GOT3 (cell line): ENCODE results near the gene RPRML.
"Not testable (repeated sequence)": the region's sequence is repeated elsewhere in the genome, so short reads cannot be mapped to it uniquely, and the experiment has no call there.

ENCODE experiments used
- DNase-seq: peaks from one replicate; lab custom pipeline; 2025; ENCODE audit warnings: mixed read lengths; lab: John Stamatoyannopoulos, UW

Gene RPRML

GRCh38 chr17:46979147-46979863, at the start of gene RPRML:
Gene RPRML (minus strand): TSS chr17:46979253. CDS start chr17:46979007, 246 bp downstream.
- DNase-seq: no peak

GRCh38 chr17:47016966-47017365, 37.9 kb upstream of the RPRML start:
- DNase-seq: not testable (repeated sequence)

- no peak for DNase-seq
Measured at GRCh38 chr17:47013341-47013740, 34.3 kb upstream of the RPRML start.

GRCh38 chr17:47012457-47012856, 33.4 kb upstream of the RPRML start:
- DNase-seq: no peak

GRCh38 chr17:47009759-47010594, 30.9 kb upstream of the RPRML start:
- DNase-seq: no peak

- no peak for DNase-seq
Measured at GRCh38 chr17:47004906-47005305, 25.9 kb upstream of the RPRML start.

- not testable (repeated sequence) for DNase-seq
Measured at GRCh38 chr17:47003864-47004263, 24.8 kb upstream of the RPRML start.

GRCh38 chr17:46995841-46996571, 17.0 kb upstream of the RPRML start:
- DNase-seq: no peak

- no peak for DNase-seq
Measured at GRCh38 chr17:46994993-46995392, 15.9 kb upstream of the RPRML start.

- no peak for DNase-seq
Measured at GRCh38 chr17:46991617-46992016, 12.6 kb upstream of the RPRML start.

GRCh38 chr17:46989637-46990431, 10.8 kb upstream of the RPRML start:
- no peak for DNase-seq

GRCh38 chr17:46987927-46988326, 8.9 kb upstream of the RPRML start:
- DNase-seq: not testable (repeated sequence)

GRCh38 chr17:46986366-46986765, 7.3 kb upstream of the RPRML start:
- no peak for DNase-seq

GRCh38 chr17:46984892-46985291, 5.8 kb upstream of the RPRML start:
- DNase-seq: no peak

GRCh38 chr17:46984341-46984740, 5.3 kb upstream of the RPRML start:
- no peak for DNase-seq

GRCh38 chr17:46983782-46984181, 4.7 kb upstream of the RPRML start:
- no peak for DNase-seq

GRCh38 chr17:46982577-46982976, 3.5 kb upstream of the RPRML start:
- DNase-seq: no peak

- DNase-seq: no peak
Measured at GRCh38 chr17:46978489-46979146, 435 bp downstream of the RPRML start.

- DNase-seq: no peak
Measured at GRCh38 chr17:46977750-46978488, 1.1 kb downstream of the RPRML start.

GRCh38 chr17:46977348-46977747, 1.7 kb downstream of the RPRML start:
- DNase-seq: no peak
